Esophagus (tissue), 2 donors: ENCODE data around the gene RMDN2. TPM values are rescaled to one million over a fixed set of nuclear protein-coding genes. Genes with fewer than 3 reads are reported as not detected.
"Not testable (repeated sequence)": the region's sequence is repeated elsewhere in the genome, so short reads cannot be mapped to it uniquely, and the experiment has no call there.

ENCODE experiments used
- H3K27ac ChIP-seq, 2 donors: one replicate each; pipeline ENCODE4 v1.5.1; 2013; ENCODE audit warnings: low read depth in 2 of 2, mild to moderate bottlenecking in 2 of 2, inconsistent platforms in 1 of 2, low read length in 1 of 2, moderate library complexity in 1 of 2
- H3K27me3 ChIP-seq, 2 donors: one replicate each; pipeline ENCODE4 v1.6.1; 2013; ENCODE audit warnings: low read length in 2 of 2, control low read depth in 1 of 2, mild to moderate bottlenecking in 1 of 2; ENCODE audit not compliant: insufficient read depth in 2 of 2, control insufficient read depth in 1 of 2
- H3K36me3 ChIP-seq, 2 donors: one replicate each; pipeline ENCODE4 v1.6.1; 2013; ENCODE audit warnings: low read length in 1 of 2; ENCODE audit not compliant: control insufficient read depth in 2 of 2, insufficient read depth in 2 of 2
- H3K4me1 ChIP-seq, 2 donors: one replicate each; pipeline ENCODE4 v1.6.1; 2013; ENCODE audit warnings: low read length in 1 of 2; ENCODE audit not compliant: control insufficient read depth in 2 of 2, insufficient read depth in 2 of 2
- H3K4me3 ChIP-seq, 2 donors: one replicate each; pipeline ENCODE4 v1.5.1; 2013; ENCODE audit warnings: low read length in 2 of 2, mild to moderate bottlenecking in 2 of 2, low read depth in 1 of 2, moderate library complexity in 1 of 2
- H3K9me3 ChIP-seq, 2 donors: one replicate each; pipeline ENCODE4 v1.6.1; 2013; ENCODE audit warnings: mild to moderate bottlenecking in 2 of 2, low read depth in 1 of 2, low read length in 1 of 2, moderate library complexity in 1 of 2; ENCODE audit not compliant: control insufficient read depth in 2 of 2, insufficient read depth in 1 of 2
- WGBS, 2 donors: extraction: QIAGEN DNeasy Blood & Tissue Kit; methylation state at CpG; one replicate each; pipeline ENCODE4 v1.1.7; 2013; 5-methylcytosine and 5-hydroxymethylcytosine counted together
- polyA plus RNA-seq, 2 donors: library from polyadenylated mRNA; stranded (reverse); fragments of 200-250 nt; gene quantifications; one replicate each; pipeline ENCODE4 v1.2.3, GENCODE V29; 2013
- donor health status: healthy with polysubstance abuse.
- donor health status: Bipolar disorder and iron deficiency.

Gene RMDN2
- polyA plus RNA-seq, 2 donors: 2.3 to 3.5 TPM

- Histone ChIP-seq H3K4me1 (no peaks in the 10 kb centered on the region), H3K27me3 (no peaks in the 10 kb centered on the region), H3K36me3 (no peaks in the 10 kb centered on the region), H3K27ac (no peak overlapping the region), H3K4me3 (no peak overlapping the region), H3K9me3 (no peaks in the 10 kb centered on the region)
- WGBS, 2 donors: 72 to 78% methylated on average over 1 of the region's 1 CpG
Measured at GRCh38 chr2:38000485-38001222, 75.6 kb downstream of the RMDN2 start.

- not testable (repeated sequence) for H3K4me3 ChIP-seq, H3K9me3 ChIP-seq, H3K36me3 ChIP-seq, H3K4me1 ChIP-seq, H3K27me3 ChIP-seq, H3K27ac ChIP-seq
- 77 to 82% methylated on average over 6 of the region's 6 CpGs for WGBS, 2 donors
Measured at GRCh38 chr2:38010187-38010586, 85.1 kb downstream of the RMDN2 start.

GRCh38 chr2:38010995-38011394, 85.9 kb downstream of the RMDN2 start:
- Histone ChIP-seq H3K9me3 (no peaks in the 10 kb centered on the region), H3K27me3 (no peaks in the 10 kb centered on the region), H3K36me3 (no peaks in the 10 kb centered on the region), H3K27ac (no peak overlapping the region), H3K4me3 (no peak overlapping the region), H3K4me1 (no peaks in the 10 kb centered on the region)
- WGBS, 2 donors: 50 to 61% methylated on average over 1 of the region's 1 CpG

DNA sequence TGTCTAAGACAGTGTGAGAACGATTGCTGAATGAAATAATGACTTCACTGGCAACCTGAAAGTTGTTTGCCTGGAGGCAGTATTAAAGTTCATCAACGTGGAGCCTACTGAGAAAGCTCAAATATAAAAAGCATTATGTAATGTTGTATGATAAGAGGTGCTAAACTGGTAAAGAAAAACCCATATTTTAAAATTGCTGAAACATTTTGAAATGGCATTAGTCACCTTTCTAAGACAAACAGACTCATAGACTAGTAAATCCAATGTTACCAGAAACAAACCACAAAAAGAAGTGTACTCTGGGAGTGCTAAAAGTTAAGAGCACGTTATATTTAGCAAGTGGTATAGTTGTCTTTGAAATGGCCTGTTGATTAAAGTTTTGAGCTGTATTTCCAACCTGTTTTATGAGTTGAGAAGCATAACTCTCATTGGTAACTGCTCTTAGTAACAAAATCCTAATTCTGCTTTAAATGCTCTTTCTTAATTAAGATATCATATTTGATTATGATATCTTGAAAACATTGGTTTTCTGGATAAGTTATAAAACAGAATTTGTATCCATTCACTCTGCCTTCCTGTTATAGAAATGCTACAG, 88.2 kb downstream of the RMDN2 start:
- Histone ChIP-seq H3K27me3 (no peaks in the 10 kb centered on the region), H3K4me3 (no peak overlapping the region), H3K4me1 (no peaks in the 10 kb centered on the region), H3K36me3 (no peaks in the 10 kb centered on the region), H3K27ac (no peak overlapping the region), H3K9me3 (no peaks in the 10 kb centered on the region)
- 49 to 54% methylated on average over 3 of the region's 3 CpGs for WGBS, 2 donors

DNA sequence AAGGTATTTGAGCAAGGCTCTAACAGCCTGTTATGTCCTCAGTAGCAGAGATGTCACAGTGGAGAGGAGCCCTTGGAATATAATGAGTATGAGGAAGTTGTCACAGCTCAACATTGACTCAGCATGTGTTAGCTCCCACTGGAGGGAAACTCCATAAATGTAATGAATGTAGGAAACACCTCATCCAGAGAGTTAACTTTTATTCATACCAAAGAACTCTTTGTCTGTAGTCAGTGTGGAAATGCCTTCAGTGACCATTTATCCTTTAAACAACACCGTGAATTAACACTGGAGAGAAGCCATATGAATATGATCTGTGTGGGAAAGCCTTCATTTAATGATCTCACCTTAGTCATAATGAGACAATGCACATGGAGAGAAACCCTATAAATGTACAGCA, 91.1 kb downstream of the RMDN2 start:
- Histone ChIP-seq H3K4me1 (no peaks in the 10 kb centered on the region), H3K4me3 (no peak overlapping the region), H3K36me3 (no peaks in the 10 kb centered on the region), H3K27me3 (no peaks in the 10 kb centered on the region), H3K27ac (no peak overlapping the region), H3K9me3 (no peaks in the 10 kb centered on the region)
- WGBS, 2 donors: 67 to 77% methylated on average over 1 of the region's 1 CpG

- 89 to 93% methylated on average over 7 of the region's 7 CpGs for WGBS, 2 donors
- Histone ChIP-seq H3K36me3 (no peaks in the 10 kb centered on the region), H3K4me1 (no peaks in the 10 kb centered on the region), H3K9me3 (no peaks in the 10 kb centered on the region), H3K27ac (no peak overlapping the region), H3K4me3 (no peak overlapping the region), H3K27me3 (no peaks in the 10 kb centered on the region)
Measured at GRCh38 chr2:38017836-38018235, 92.7 kb downstream of the RMDN2 start.

DNA sequence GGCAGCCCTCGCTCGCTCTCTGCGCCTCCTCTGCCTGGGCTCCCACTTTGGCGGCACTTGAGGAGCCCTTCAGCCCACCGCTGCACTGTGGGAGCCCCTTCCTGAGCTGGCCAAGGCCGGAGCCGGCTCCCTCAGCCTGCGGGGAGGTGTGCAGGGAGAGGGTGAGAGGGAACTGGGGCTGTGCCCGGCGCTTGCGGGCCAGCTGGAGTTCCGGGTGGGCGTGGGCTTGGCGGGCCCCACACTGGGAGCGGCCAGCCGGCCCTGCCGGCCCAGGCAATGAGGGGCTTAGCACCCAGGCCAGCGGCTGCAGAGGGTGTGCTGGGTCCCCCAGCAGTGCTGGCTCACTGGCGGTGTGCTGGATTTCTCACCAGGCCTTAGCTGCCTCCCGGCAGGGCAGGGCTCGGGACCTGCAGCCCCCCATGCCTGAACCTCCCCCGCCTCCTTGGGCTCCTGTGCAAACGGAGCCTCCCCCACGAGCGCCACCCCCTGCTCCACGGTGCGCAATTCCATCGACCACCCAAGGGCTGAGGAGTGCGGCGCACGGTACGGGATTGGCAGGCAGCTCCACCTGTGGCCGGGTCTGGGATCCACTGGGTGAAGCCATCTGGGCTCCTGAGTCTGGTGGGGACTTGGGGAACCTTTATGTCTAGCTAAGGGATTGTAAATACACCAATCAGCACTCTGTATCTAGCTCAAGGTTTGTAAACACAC, 95.4 kb downstream of the RMDN2 start:
- WGBS, 2 donors: 96 to 98% methylated on average over 32 to 33 of the region's 33 CpGs
- H3K36me3 ChIP-seq, H3K9me3 ChIP-seq, H3K27me3 ChIP-seq, H3K27ac ChIP-seq, H3K4me3 ChIP-seq, H3K4me1 ChIP-seq: not testable (repeated sequence)

DNA sequence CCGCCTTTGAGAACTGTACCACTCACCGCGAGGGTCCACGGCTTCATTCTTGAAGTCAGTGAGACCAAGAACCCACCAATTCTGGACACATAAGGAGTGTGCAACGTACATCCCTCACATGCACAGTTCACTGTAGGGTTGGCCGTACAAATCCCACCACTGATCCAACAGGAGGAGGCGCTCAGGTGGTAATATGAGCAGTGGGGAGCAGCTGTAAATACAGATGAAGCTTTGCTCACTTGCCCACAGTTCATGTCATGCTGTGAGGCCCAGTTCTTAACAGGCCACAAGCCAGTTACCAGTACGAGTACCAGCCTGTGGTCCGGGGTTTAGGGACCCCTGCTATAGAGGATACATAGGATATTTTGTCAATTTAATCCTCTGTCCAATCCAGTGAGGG, 96.5 kb downstream of the RMDN2 start:
- WGBS, 2 donors: 92 to 94% methylated on average over 9 of the region's 9 CpGs
- H3K9me3 ChIP-seq: no peaks in the 10 kb centered on the region
- H3K27me3 ChIP-seq: no peaks in the 10 kb centered on the region
- H3K4me1 ChIP-seq: no peaks in the 10 kb centered on the region
- H3K36me3 ChIP-seq: no peaks in the 10 kb centered on the region
- no peak overlapping the region for H3K4me3 ChIP-seq
- H3K27ac ChIP-seq: no peak overlapping the region

DNA sequence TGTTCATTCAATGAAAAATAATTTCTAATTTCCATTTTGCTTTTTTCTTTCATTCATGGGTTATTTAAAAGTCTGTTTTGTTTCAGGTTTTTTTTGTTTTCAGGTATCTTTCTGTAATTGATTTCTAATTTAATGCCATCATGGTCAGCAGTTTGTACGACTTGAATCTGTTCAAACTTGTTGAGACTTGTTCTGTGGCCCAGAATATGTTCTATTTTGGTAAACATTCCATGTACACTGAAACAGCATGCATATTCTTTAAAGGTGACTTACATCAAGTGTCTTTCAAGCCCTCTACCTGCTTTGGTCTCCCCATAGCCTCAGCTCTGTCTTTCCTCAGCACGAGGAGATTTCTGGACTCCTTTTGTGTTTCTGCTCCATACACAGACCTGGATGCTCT, 101.8 kb downstream of the RMDN2 start:
- no peaks in the 10 kb centered on the region for H3K36me3 ChIP-seq
- H3K27me3 ChIP-seq: no peaks in the 10 kb centered on the region
- WGBS, 2 donors: 51 to 66% methylated on average over 2 of the region's 2 CpGs
- H3K4me1 ChIP-seq: no peaks in the 10 kb centered on the region
- H3K27ac ChIP-seq: no peak overlapping the region
- no peaks in the 10 kb centered on the region for H3K9me3 ChIP-seq
- H3K4me3 ChIP-seq: no peak overlapping the region
